Esophagus squamous epithelium (tissue), 5 donors: Measurements from ENCODE around the gene RAB8B. TPM values are rescaled to one million over a fixed set of nuclear protein-coding genes. Genes with fewer than 3 reads are reported as not detected.
A peak's percentile ranks its signal among the peaks of the same experiment; 100 is the strongest.

Experiments used
- DNase-seq: peaks from one replicate; lab custom pipeline; 2025; lab: John Stamatoyannopoulos, UW
- H3K27ac ChIP-seq, 4 donors: fragments of 200-600 bp; sonication (generic); one replicate each; pipeline ENCODE4 v1.5.1; 2016 to 2019; ENCODE audit warnings: mild to moderate bottlenecking in 1 of 4
- H3K27me3 ChIP-seq, 4 donors: fragments of 200-600 bp; sonication (generic); 1 replicate in 3 of 4; 2 replicates in 1 of 4; pipeline versions ENCODE4 v1.5.1 to v1.6.0; 2017 to 2021; ENCODE audit warnings: antibody characterized with exemption in 1 of 4
- H3K36me3 ChIP-seq, 3 donors: fragments of 200-600 bp; sonication (generic); one replicate each; pipeline ENCODE4 v1.5.1; 2016 to 2019
- H3K4me1 ChIP-seq, 3 donors: fragments of 200-600 bp; sonication (generic); one replicate each; pipeline ENCODE4 v1.5.1; 2017 to 2019
- H3K4me3 ChIP-seq, 4 donors: fragments of 200-600 bp; sonication (generic); 1 replicate in 3 of 4; 2 replicates in 1 of 4; pipeline ENCODE4 v1.5.1; 2016 to 2019; ENCODE audit warnings: mild to moderate bottlenecking in 2 of 4, moderate library complexity in 1 of 4
- H3K9me3 ChIP-seq, 3 donors: fragments of 200-600 bp; sonication (generic); one replicate each; pipeline ENCODE4 v1.5.1; 2016 to 2019
- CTCF ChIP-seq, 6 experiments: fragments of 450-650 bp in 4 of 6; fragments of 200-600 bp in 2 of 6; sonication (generic) in 2 of 6; IDR thresholded peaks; one replicate each; pipeline ENCODE4 v1.5.1; 2016 to 2019; ENCODE audit warnings: antibody characterized with exemption in 6 of 6, mild to moderate bottlenecking in 4 of 6, moderate library complexity in 4 of 6
- POLR2A ChIP-seq, 4 donors: fragments of 450-650 bp; IDR thresholded peaks; one replicate each; pipeline ENCODE4 v1.6.1; 2017; ENCODE audit warnings: antibody characterized with exemption in 4 of 4, mild to moderate bottlenecking in 4 of 4, moderate library complexity in 3 of 4
- WGBS, 2 donors: methylation state at CpG; one replicate each; pipeline ENCODE4 v1.1.5; 2018; 5-methylcytosine and 5-hydroxymethylcytosine counted together
- intact Hi-C: fragments of 100-400 bp; cut with DNase I; formaldehyde crosslinking; loops from one replicate; pipeline ENCODE4 v1.15.0; 2022
- total RNA-seq, 4 donors: library from RNA; depleted of rRNA; stranded (reverse); fragments of >200 nt; gene quantifications; one replicate each; pipeline ENCODE4 v1.1.0, GENCODE V29; 2016
- donor health status: DM: yes; HTN: yes; CAD: no.

Gene RAB8B
- total RNA-seq, 4 donors from 2014 or later = 3.1 to 22.7 (median 10.0) TPM

DNA sequence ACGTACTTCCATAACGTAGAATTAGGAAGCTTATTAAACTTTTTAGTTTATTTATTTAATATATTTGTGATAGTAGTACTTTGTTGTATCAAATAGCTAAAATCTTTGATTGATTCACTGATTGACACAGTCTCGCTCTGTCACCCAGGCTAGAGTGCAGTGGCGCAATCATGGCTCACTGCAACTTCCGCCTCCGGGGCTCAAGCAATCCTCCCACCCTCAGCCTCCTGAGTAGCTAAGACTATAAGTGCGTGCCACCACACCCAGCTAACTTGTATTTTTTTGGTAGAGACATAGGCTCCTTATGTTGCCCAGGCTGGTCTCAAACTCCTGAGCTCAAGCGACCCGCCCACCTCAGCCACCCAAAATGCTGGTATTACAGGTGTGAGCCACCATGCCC, 93.7 kb downstream of the RAB8B start:
- TF ChIP-seq CTCF (IDR thresholded peaks at IDR 0.05) (no peak), POLR2A (IDR thresholded peaks at IDR 0.05) (no peak)

DNA sequence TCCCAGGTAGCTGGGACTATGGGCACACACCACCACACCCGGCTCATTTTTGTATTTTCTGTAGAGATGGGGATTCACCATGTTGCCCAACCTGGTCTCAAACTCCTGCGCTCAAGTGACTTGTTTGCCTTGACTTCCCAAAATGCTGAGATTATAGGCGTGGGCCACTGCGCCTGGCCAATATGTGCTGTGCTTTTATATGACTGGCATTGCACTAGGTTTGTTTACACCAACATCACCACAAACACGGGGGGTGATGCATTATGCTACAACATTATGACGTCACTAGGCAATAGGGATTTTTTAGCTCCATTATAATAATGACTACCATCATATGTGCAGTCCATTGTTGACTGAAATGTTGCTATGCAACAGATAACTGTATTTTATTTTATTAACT, 94.9 kb downstream of the RAB8B start:
- Histone ChIP-seq H3K4me3 (no peak overlapping the region), H3K27ac (no peak overlapping the region), H3K9me3 (no peaks in the 10 kb centered on the region), H3K36me3 (peaks cover 0 to 32% (median 4%) of the 10 kb centered on the region in 3 donors), H3K4me1 (peaks cover 0 to 22% (median 0%) of the 10 kb centered on the region in 3 donors), H3K27me3 (no peaks in the 10 kb centered on the region)
- intact Hi-C loops = no loop called here
- DNase-seq = no peak
- WGBS, 2 donors = 91% methylated on average over 5 of the region's 6 CpGs
- TF ChIP-seq CTCF (IDR thresholded peaks at IDR 0.05) (no peak), POLR2A (IDR thresholded peaks at IDR 0.05) (no peak)

More for the DNA sequence above, 93.7 kb downstream of the RAB8B start:
- Histone ChIP-seq H3K4me1 (peaks cover 0 to 22% (median 3%) of the 10 kb centered on the region in 3 donors), H3K9me3 (no peaks in the 10 kb centered on the region), H3K4me3 (no peak overlapping the region), H3K36me3 (peaks cover 0 to 32% (median 4%) of the 10 kb centered on the region in 3 donors), H3K27ac (no peak overlapping the region), H3K27me3 (no peaks in the 10 kb centered on the region)
- no peak for DNase-seq
- WGBS, 2 donors = 81 to 87% methylated on average over 9 of the region's 9 CpGs
- intact Hi-C loops = no loop called here

GRCh38 chr15:63287109-63287508, 97.7 kb downstream of the RAB8B start:
- Histone ChIP-seq H3K27ac (no peak overlapping the region), H3K4me3 (no peak overlapping the region), H3K9me3 (no peaks in the 10 kb centered on the region), H3K27me3 (no peaks in the 10 kb centered on the region), H3K4me1 (peaks cover 0 to 15% (median 0%) of the 10 kb centered on the region in 3 donors), H3K36me3 (peaks cover 0 to 24% (median 4%) of the 10 kb centered on the region in 3 donors)
- intact Hi-C loops = no loop called here
- no peak for DNase-seq
- WGBS, 2 donors = 77% methylated on average over 2 of the region's 2 CpGs
- TF ChIP-seq POLR2A (IDR thresholded peaks at IDR 0.05) (no peak), CTCF (IDR thresholded peaks at IDR 0.05) (no peak)

DNA sequence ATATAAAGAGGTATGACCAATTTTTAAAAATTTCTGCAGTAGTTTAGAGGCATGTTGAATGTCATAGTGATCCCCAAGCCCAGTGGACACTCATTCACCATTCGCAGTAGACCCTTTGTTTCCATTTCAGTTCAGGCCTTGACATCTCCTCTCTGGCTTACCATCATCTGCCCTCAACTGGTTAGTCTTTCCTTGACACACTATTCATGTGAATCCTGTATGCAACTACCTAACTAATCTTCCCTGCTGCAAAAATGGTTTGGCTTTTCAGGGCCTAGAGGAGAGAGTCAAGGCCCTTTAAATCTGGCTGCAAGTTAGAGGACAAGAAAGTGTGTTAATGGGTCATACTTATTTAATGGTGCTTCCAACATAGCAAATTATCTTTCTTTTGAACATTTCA, 98.9 kb downstream of the RAB8B start:
- 46 to 54% methylated on average over 1 of the region's 1 CpG for WGBS, 2 donors
- Histone ChIP-seq H3K27ac (no peak overlapping the region), H3K9me3 (no peaks in the 10 kb centered on the region), H3K4me3 (no peak overlapping the region), H3K36me3 (peaks cover 0 to 24% (median 4%) of the 10 kb centered on the region in 3 donors), H3K4me1 (peaks cover 0 to 7% (median 0%) of the 10 kb centered on the region in 3 donors), H3K27me3 (no peaks in the 10 kb centered on the region)
- no peak for TF ChIP-seq CTCF (IDR thresholded peaks at IDR 0.05)
- no peak for TF ChIP-seq POLR2A (IDR thresholded peaks at IDR 0.05)
- intact Hi-C loops = no loop called here
- no peak for DNase-seq

DNA sequence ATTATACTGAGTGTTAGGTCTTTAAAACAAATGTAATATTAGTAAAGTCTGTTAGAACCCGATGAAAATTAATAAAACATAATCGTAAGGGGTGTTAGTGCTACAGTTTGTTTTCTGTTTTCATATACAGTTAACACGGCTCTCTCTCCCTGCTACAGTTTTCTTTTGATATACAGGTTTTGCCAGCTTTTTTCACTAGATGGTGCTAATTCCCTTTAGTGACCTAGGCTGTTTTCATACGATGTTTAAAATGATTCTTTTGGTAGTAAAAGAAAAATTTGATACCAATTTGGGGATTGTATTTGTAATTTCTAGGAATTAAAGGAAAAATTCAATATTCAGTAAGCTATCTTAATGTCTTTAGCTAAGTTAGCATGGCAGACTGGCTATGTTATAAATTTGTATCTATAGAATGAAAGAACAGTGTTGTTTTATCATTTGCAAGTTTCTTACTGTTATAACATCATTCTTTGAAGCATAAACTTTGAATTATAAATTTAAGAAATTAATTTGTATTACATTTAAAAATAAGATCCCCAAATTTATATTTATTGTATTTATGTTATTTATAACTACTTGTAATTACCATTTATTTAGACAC, 99.5 kb downstream of the RAB8B start:
- WGBS, 2 donors = 0 to 2% methylated on average over 4 of the region's 4 CpGs
- no peak overlapping the region for H3K27ac ChIP-seq

More for the DNA sequence above, 99.5 kb downstream of the RAB8B start:
- peaks cover 0 to 6% (median 0%) of the 10 kb centered on the region in 3 donors for H3K4me1 ChIP-seq
- peaks cover 0 to 24% (median 4%) of the 10 kb centered on the region in 3 donors for H3K36me3 ChIP-seq
- intact Hi-C loops = no loop called here
- TF ChIP-seq POLR2A (IDR thresholded peaks at IDR 0.05) (no peak), CTCF (IDR thresholded peaks at IDR 0.05) (peak in 5 of 6 experiments; percentile 32 to 75 (median 67))
- no peak for DNase-seq
- no peaks in the 10 kb centered on the region for H3K9me3 ChIP-seq
- H3K4me3 ChIP-seq = no peak overlapping the region
- no peaks in the 10 kb centered on the region for H3K27me3 ChIP-seq
